CD4-positive, alpha-beta T cell treated with Interleukin-15 for 4 hours (primary cell): Measurements from ENCODE around the gene FGF14.
"Not testable (repeated sequence)": the region's sequence is repeated elsewhere in the genome, so short reads cannot be mapped to it uniquely, and the experiment has no call there.

Experiments used
- DNase-seq: peaks from one replicate; pipeline ENCODE4 v3.0.0-alpha.2; 2020; ENCODE audit warnings: low spot score

FGF14 gene

GRCh38 chr13:102040812-102041211, 361.0 kb downstream of the FGF14 start:
- no peak for DNase-seq

DNA sequence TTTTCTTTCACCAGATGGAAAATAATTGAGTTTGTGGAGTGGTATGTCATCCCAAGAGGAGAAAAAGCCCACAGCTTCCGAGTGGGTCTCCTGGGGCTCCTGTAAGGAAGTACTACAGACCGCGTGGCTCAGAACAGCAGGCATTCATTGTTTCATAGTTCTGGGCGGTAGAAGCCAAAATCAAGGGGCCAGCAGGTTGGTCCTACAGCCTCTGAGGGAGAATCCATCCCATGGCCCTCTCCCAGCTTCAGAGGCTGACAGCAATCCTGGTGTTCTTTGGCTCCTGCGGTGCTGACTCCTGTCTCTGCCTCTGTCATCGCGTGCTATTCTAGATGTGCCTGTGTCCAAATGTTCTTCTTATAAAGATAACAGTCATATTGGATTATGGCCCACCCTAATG, 362.6 kb downstream of the FGF14 start:
- DNase-seq = no peak

DNA sequence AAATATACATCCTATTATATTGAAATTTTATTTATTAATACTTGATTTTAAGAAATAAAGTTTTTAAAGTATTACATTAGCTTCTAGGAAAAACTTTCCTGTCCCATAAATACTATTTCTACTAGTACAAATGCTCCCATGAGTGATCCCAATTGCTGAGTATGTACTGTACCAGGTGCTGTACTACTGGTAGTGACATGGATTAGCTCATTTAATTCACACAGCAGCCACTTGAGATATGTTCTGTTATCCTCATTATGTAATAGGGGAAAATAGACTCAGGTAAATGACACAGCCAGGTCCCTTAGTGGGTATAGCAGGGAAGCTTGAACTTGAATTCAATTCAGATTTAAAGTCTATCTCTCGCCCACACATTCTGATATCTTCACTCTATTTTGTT, 363.1 kb downstream of the FGF14 start:
- DNase-seq = no peak

- no peak for DNase-seq
Measured at GRCh38 chr13:102035969-102036368, 365.9 kb downstream of the FGF14 start.

- no peak for DNase-seq
Measured at GRCh38 chr13:102033857-102034331, 368.0 kb downstream of the FGF14 start.

DNA sequence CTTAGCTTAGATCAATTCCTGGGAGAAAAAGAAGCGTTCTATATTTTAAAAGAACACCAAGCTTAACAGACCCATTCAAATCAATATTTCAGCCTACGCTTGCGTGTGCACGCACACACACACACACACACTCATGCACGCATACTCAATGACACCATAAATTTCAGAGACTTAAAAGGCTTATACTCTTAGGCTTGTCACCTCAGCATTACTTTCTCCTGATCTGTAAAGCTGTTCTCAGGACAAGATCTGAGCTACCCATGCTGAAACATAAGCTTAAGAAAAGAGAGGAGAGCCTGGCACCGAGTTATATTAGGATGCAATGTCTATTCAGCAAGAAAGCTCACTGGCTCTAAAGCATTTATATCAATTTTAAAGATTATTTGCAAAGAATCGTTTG, 368.5 kb downstream of the FGF14 start:
- no peak for DNase-seq

DNA sequence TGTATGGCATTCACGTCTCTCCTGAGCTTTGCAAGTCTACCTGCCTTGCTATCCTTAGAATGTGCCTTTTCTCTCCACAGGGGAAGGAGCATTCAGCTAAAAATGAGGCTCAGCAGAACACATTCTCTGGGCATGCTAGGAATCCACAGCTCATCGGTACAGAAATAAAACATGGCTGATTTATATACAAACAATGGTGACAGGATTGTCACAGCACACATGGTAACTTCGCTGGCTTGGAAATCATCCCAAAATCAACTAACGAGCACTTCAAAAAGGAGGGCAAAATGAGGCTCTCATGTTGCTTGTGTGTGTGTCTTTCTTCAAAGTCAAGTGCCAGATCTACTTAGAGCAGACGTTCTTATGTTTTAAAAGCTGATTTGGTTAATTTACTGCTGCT, 373.0 kb downstream of the FGF14 start:
- DNase-seq = no peak

- DNase-seq = no peak
Measured at GRCh38 chr13:102028206-102028605, 373.6 kb downstream of the FGF14 start.

- DNase-seq = no peak
Measured at GRCh38 chr13:102021777-102022176, 380.1 kb downstream of the FGF14 start.

DNA sequence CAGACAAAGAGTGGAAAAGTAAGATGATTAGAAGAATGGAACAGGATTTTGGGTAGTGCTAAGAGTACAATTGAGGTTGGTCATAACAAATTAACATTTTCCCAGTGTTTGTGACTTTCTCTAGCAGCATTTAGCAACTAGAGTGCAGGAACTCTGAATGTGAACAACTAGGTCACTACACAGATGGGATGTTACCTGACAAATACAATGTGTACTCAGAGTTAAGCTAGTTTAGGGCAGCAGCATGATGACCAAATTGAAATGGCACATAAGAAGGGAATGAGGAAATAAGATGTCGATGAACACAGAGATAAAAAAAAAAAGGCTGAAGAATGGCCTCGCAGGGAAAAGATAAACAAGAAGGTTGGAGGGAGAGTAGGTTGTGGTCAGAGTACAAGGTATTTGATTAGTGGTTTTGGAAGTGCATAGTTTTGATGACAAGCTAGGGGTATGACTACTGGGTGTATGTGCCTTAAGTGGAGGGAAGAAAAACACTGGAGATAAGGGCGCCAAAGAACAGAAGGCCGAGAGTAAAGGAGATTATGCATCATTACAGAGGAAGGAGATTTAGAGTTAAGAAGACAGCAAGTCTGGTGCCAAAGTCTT, 381.1 kb downstream of the FGF14 start:
- no peak for DNase-seq

DNA sequence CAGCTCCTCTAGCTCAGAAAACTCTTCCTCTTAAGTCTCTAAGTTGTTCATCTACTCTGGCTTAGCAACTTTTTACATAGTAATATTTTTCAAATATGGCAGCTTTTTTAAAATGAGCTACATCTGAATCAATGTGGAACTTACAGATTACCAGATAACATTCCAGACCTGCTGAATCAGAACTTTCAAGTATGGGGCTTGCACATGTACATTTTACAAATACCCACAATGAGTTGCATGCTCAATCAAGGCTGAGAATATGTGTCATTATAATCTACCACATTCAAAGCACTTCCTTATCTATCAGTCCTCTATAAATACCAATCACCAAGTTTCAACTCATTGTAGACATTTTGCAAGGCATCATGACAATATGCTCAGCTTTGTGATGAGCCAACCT, 383.1 kb downstream of the FGF14 start:
- DNase-seq = no peak

DNA sequence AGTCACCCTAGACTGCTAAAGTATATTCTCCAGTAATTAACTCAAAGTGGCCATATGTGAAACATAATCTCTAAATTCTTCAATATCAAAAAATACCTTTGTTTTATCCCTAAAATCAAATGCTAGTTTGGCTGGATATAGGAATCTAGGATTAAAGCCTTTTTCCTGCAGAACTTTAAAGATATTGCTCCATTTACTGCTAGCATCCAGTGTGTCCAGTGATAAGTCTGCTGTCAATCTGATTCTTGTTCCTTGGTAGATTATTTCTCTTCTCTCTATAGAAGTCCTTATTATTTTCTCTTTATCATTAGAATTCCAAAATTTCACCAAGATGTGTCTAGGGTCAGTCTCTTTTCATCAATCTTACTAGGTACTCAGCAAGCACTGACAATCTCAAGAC, 384.6 kb downstream of the FGF14 start:
- no peak for DNase-seq

DNA sequence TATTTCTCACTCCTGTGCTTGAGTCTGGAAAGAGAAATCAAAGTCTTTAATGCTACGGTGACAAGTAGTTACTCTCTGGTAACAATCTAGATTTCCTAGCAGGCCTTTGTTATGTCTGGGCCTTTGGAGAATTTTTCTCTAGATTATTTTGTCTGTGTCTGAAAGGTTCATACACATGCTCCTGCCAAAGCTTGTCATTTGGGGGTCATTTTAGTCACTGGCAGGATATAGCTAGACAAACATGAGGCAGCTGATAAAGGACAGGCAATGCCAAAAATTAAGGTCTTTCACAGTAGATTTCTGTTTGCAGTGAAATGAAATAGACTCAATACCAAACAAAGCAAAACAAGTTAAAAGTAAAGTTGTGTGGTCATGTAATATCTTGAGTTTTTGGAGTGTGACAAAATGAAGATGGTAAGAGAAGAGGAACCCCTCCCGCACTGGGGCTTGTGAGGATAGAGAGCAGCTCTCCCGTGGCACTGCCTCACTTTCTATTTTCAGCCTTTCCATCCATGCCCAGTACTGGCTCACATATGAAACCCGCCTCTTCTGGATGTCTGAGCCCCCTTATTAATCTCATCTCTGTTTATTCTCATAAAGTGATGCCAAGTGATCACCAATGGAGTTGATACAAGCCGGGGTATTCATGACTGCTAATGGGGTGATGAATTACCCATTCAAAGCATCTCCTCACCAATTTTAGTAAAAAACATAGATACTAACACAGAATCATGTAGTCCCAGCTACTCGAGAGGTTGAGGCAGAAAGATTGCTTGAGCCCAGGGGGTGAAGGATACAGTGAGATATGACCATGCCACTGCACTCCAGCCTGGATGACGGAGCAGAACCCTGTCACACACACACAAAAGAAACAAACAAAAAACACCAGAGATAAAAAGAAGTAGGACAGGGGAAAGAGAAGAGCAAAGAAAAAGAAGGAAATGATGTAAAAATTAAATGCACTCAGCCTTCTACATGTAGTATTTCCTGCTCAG, 389.3 kb downstream of the FGF14 start:
- DNase-seq = no peak

DNA sequence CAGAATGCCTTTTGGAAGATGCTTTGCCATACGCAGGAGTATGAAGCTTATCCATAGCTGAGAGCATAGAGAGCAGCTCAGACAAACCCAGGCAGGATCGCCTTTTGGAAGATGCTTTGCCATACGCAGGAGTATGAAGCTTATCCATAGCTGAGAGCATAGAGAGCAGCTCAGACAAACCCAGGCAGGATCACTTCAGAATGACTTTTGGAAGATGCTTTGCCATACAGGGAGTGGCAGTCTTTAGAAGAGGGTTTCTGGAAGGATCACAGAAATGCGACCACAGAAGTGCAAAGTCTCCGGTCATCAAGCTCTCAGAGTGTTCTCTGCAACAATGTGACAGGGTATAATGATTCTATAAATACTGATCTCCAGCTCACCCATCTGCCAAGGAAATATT, 390.4 kb downstream of the FGF14 start:
- DNase-seq = not testable (repeated sequence)

- no peak for DNase-seq
Measured at GRCh38 chr13:102003848-102004570, 397.8 kb downstream of the FGF14 start.

- DNase-seq = no peak
Measured at GRCh38 chr13:102002287-102002686, 399.6 kb downstream of the FGF14 start.

DNA sequence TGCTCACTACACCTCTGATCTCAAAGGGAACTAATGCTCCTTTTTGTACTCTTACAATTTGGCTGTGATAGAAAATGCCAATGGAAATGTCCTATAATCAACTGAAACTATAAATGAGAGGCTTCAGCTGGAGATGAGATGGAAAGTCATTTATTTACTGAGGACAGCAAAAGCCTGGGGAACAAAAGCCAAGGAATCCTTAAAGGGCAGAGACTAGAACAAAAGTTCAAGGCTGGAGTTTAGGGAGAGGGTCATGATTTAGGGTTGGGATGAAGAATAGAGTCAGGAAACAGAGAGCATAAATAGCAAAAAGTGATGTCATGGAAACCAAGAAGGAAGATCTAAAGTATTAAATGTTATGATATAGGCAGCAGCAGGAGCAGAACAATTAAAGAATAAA, 401.1 kb downstream of the FGF14 start:
- no peak for DNase-seq

- DNase-seq = no peak
Measured at GRCh38 chr13:101998129-101998528, 403.7 kb downstream of the FGF14 start.

DNA sequence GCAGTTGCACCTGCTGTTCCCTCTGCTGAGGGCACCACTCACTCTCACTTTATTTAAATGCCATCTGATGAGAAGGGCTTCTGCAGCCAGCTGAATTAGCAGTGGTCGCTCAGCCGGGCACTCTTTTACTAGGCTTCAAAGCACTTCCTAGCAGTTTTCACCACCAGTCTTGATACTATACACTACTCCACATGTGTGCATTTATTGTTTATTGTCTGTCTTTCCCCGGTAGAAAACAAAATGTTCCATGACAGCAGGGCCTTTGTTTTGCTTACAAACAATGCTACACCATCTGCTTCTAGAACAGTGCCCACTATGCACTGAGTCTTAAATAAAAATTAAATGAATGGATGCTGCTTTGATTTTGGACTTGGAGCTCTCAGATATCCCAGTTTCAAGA, 404.9 kb downstream of the FGF14 start:
- DNase-seq = no peak

DNA sequence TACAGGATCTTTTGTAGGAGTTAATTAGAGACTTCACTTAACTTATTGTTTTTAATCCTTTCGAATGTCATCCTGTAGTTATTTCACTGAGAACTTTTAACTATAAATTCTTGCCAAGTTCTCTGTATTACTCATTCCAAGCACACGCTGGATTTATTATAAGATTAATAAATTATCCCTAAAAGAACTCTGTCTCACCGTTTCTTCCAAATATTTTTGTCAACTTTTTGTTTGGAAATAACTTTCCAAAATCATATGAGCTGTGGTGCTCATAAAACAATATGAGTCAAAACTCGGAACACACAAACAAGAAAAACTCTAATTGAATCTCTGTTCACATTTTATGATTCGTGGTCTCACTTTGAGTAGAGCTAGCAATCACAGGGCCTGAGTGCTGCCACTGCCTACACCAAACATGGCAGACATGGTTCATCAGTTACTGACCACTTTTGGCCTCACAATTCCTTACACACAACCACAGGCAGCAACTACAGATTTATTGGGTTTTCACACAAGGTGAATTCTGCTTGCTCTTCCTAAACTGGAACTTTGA, 412.0 kb downstream of the FGF14 start:
- no peak for DNase-seq

DNA sequence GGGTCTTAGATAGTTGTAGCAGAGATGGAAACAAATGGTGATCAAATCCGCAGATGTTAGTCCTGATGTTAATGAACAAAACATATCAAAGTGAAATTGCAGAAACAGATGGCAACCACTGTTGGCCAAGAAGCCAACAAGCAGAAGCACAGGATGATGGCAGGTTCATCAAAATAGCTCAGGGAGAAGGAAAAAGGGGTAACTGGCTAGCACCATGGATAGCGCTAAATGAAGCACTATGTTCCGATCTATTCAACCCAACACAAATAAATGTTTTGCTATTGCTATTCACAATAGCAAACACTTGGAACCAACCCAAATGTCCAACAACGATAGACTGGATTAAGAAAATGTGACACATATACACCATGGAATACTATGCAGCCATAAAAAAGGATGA, 413.7 kb downstream of the FGF14 start:
- no peak for DNase-seq

- no peak for DNase-seq
Measured at GRCh38 chr13:101986316-101986715, 415.5 kb downstream of the FGF14 start.
